AG08396 (cell line): ENCODE results near the gene CGB5.

Experiments
- DNase-seq: peaks from one replicate; pipeline ENCODE4 v3.0.0; 2012; ENCODE audit warnings: low spot score, mixed read lengths

Gene CGB5

GRCh38 chr19:49086296-49086695 is 42.6 kb downstream of the CGB5 start:
- DNase-seq: no peak

- no peak for DNase-seq
Observed at GRCh38 chr19:49091391-49092038, 47.9 kb downstream of the CGB5 start.

- DNase-seq: no peak
Observed at GRCh38 chr19:49092686-49093085, 49.0 kb downstream of the CGB5 start.
